SK-N-SH (cell line): ENCODE results near the gene RHEBL1.

ENCODE experiments used
- CHD2 ChIP-seq: fragments of 150-350 bp; IDR thresholded peaks from 2 replicates; pipeline ENCODE4 v1.6.1; 2018; ENCODE audit warnings: low read length; ENCODE audit not compliant: partially characterized antibody
- CTCF ChIP-seq: fragments of 200-600 bp; sonication (generic); IDR thresholded peaks from 2 replicates; pipeline ENCODE4 v1.6.1; 2017; ENCODE audit warnings: antibody characterized with exemption, mild to moderate bottlenecking, moderate library complexity
- EP300 ChIP-seq, 2 experiments: IDR thresholded peaks; 2 replicates each; pipeline versions ENCODE4 v1.4.0 to v1.6.1; 2012; ENCODE audit warnings: borderline replicate concordance in 1 of 2, low read depth in 1 of 2, low read length in 1 of 2
- FOXM1 ChIP-seq: IDR thresholded peaks from 2 replicates; pipeline ENCODE4 v1.4.0; 2012; ENCODE audit warnings: low read depth, mild to moderate bottlenecking
- GABPA ChIP-seq: IDR thresholded peaks from 2 replicates; pipeline ENCODE4 v1.4.0; 2012; ENCODE audit warnings: low read depth, mild to moderate bottlenecking
- MXI1 ChIP-seq: IDR thresholded peaks from 2 replicates; pipeline ENCODE4 v1.6.1; 2012; ENCODE audit warnings: mild to moderate bottlenecking, low read depth, low read length, improper control_type of control experiment
- NFIC ChIP-seq: IDR thresholded peaks from 2 replicates; pipeline ENCODE4 v1.4.0; 2012; ENCODE audit warnings: borderline replicate concordance
- RAD21 ChIP-seq: IDR thresholded peaks from 2 replicates; pipeline ENCODE4 v1.6.1; 2012; ENCODE audit warnings: mild to moderate bottlenecking, low read length
- SMC3 ChIP-seq: IDR thresholded peaks from 2 replicates; pipeline ENCODE4 v1.6.1; 2012; ENCODE audit warnings: low read depth, low read length, improper control_type of control experiment
- TCF12 ChIP-seq: IDR thresholded peaks from 2 replicates; pipeline ENCODE4 v1.4.0; 2012
- USF1 ChIP-seq: IDR thresholded peaks from 2 replicates; pipeline ENCODE4 v1.4.0; 2012; ENCODE audit warnings: low read depth, borderline replicate concordance
- YY1 ChIP-seq: IDR thresholded peaks from 2 replicates; pipeline ENCODE4 v1.4.0; 2012; ENCODE audit warnings: low read depth, mild to moderate bottlenecking
- TF ChIP-seq, protein P1 (sequence below): fragments of 150-350 bp; IDR thresholded peaks from 2 replicates; pipeline ENCODE4 v1.6.1; 2017; ENCODE audit warnings: antibody characterized with exemption, low read length, low read depth, borderline replicate concordance
- TF ChIP-seq, protein P2 (sequence below): IDR thresholded peaks from 2 replicates; pipeline ENCODE4 v1.4.0; 2012; ENCODE audit warnings: low read depth

- TF ChIP-seq FOXM1, result no peak
- TF ChIP-seq EP300 (IDR thresholded peaks at IDR 0.05; ENCODE audit: borderline replicate concordance in 1 of 2, low read depth in 1 of 2, low read length in 1 of 2), result no peak
- no peak for TF ChIP-seq USF1
- no peak for TF ChIP-seq CTCF
- TF ChIP-seq MXI1, result no peak
- TF ChIP-seq YY1, result no peak
- no peak for TF ChIP-seq TCF12
- no peak for TF ChIP-seq RAD21
- TF ChIP-seq SMC3, result no peak
- no peak for TF ChIP-seq NFIC
- TF ChIP-seq, protein P1, sequence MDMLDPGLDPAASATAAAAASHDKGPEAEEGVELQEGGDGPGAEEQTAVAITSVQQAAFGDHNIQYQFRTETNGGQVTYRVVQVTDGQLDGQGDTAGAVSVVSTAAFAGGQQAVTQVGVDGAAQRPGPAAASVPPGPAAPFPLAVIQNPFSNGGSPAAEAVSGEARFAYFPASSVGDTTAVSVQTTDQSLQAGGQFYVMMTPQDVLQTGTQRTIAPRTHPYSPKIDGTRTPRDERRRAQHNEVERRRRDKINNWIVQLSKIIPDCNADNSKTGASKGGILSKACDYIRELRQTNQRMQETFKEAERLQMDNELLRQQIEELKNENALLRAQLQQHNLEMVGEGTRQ, result no peak
- TF ChIP-seq, protein P2, sequence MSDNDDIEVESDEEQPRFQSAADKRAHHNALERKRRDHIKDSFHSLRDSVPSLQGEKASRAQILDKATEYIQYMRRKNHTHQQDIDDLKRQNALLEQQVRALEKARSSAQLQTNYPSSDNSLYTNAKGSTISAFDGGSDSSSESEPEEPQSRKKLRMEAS, result no peak
- no peak for TF ChIP-seq CHD2
- TF ChIP-seq GABPA, result no peak
These were observed 33.8 kb downstream of the RHEBL1 start for GRCh38 chr12:49036029-49036428.
